Measurements from ENCODE around the gene NR2F1-AS1. TPM values are rescaled to one million over a fixed set of nuclear protein-coding genes. Genes with fewer than 3 reads are reported as not detected.
"Not testable (repeated sequence)": the region's sequence is repeated elsewhere in the genome, so short reads cannot be mapped to it uniquely, and the experiment has no call there.

Gene NR2F1-AS1
- total RNA-seq, 2 donors from 2014 or later: 0.69 to 2.4 TPM

DNA sequence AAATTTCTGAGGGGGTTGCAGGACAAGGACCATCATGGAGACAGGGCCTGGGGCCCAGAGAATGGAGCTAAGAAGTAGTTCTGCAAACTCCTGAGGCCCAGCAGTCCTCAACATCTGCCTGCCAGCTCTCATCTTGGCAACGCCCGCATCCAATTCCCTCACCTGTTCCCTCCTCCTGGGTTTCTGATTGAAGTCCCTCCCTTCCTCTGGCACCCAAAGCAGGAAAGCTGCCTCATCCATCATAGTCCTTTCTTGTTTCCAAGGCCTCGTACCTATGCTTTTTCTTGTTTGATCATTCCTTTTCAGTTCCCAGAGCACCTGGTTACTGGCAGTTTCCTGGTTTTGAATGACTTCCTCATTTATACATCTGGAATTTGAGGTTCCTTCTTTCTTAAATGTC is 181.3 kb downstream of the NR2F1-AS1 start:
- H3K36me3 ChIP-seq: no peaks in the 10 kb centered on the region
- TF ChIP-seq, protein P1, sequence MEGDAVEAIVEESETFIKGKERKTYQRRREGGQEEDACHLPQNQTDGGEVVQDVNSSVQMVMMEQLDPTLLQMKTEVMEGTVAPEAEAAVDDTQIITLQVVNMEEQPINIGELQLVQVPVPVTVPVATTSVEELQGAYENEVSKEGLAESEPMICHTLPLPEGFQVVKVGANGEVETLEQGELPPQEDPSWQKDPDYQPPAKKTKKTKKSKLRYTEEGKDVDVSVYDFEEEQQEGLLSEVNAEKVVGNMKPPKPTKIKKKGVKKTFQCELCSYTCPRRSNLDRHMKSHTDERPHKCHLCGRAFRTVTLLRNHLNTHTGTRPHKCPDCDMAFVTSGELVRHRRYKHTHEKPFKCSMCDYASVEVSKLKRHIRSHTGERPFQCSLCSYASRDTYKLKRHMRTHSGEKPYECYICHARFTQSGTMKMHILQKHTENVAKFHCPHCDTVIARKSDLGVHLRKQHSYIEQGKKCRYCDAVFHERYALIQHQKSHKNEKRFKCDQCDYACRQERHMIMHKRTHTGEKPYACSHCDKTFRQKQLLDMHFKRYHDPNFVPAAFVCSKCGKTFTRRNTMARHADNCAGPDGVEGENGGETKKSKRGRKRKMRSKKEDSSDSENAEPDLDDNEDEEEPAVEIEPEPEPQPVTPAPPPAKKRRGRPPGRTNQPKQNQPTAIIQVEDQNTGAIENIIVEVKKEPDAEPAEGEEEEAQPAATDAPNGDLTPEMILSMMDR (IDR thresholded peaks at IDR 0.05): no peak
- no peaks in the 10 kb centered on the region for H3K27me3 ChIP-seq
- H3K27ac ChIP-seq: no peak overlapping the region
- H3K9ac ChIP-seq (ENCODE audit: low read depth in 2 of 2, low read length in 2 of 2): no peak overlapping the region
- no peaks in the 10 kb centered on the region for H3K9me3 ChIP-seq
- H3K4me3 ChIP-seq: no peak overlapping the region
- intact Hi-C loops (cut with DNase I): no loop called here
- no peak for DNase-seq
- H3K4me1 ChIP-seq: no peaks in the 10 kb centered on the region

DNA sequence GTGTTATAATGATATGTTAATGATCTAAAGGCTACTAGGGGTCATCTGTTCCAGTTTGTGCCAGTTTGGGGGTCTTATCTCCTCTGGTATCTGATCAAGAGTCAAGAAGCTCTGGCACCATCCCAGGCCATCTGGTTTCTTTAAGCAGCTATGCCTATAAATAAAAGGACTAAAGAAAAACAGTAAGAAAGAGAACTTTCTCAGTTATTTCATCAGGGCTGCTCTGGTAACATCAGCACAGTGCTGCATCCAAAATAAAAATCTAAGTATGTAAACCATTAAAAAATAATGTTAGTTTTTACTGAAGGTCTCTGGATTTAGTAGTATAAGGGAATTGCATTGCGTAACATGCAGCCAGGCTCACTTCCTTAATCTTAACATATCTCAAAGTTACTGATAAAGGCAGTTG is 185.0 kb downstream of the NR2F1-AS1 start:
- Histone ChIP-seq H3K27ac (no peak overlapping the region), H3K4me1 (no peaks in the 10 kb centered on the region), H3K27me3 (no peaks in the 10 kb centered on the region), H3K36me3 (no peaks in the 10 kb centered on the region), H3K9ac (ENCODE audit: low read depth in 2 of 2, low read length in 2 of 2) (no peak overlapping the region), H3K4me3 (no peak overlapping the region), H3K9me3 (no peaks in the 10 kb centered on the region)
- intact Hi-C loops (cut with DNase I): no loop called here
- no peak for DNase-seq
- TF ChIP-seq, protein P1 (IDR thresholded peaks at IDR 0.05): no peak

DNA sequence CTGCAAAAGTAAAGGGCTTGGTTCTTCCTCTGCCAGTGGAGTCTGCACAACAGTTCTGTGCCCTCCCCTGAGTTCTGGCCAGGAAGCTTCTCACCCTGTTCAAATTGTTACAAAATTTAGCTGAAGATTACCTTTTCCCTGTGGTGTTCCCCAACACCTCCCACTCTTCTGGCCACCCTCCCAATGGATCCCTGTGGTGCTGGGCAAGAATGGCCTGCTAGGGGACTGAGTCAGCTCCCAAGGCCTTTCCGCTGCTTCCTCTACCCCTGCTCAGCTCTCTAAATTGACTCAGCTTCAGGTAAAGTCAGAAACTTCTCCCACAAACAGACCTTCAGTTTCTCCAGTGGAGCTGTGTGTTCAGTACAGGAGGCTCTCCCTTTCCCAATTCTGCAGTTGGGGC is 186.0 kb downstream of the NR2F1-AS1 start:
- no peaks in the 10 kb centered on the region for H3K9me3 ChIP-seq
- no peaks in the 10 kb centered on the region for H3K4me1 ChIP-seq
- H3K36me3 ChIP-seq: no peaks in the 10 kb centered on the region
- no peak overlapping the region for H3K27ac ChIP-seq
- H3K27me3 ChIP-seq: no peaks in the 10 kb centered on the region
- H3K4me3 ChIP-seq: no peak overlapping the region
- TF ChIP-seq, protein P1 (IDR thresholded peaks at IDR 0.05): no peak
- intact Hi-C loops (cut with DNase I): no loop called here
- no peak for DNase-seq
- H3K9ac ChIP-seq (ENCODE audit: low read depth in 2 of 2, low read length in 2 of 2): no peak overlapping the region

DNA sequence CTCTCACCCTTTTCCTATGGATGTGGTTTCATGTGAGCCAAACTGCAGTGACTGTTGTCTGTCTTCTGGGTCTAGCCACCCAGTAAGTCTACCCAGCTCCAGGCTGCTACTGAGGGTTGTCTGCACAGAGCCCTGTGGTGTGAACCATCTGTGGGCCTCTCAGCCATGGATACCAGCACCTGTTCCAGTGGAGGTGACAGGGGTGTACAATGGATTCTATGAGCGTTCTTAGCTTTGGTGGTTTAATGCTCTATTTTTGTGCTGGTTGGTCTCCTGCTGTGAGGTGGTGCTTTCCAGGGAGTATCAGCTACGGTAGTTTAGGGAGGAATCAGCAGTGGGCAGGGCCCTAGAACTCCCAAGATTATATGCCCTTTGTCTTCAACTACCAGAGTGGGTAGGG is 186.7 kb downstream of the NR2F1-AS1 start:
- no peaks in the 10 kb centered on the region for H3K4me1 ChIP-seq
- no peaks in the 10 kb centered on the region for H3K36me3 ChIP-seq
- H3K4me3 ChIP-seq: no peak overlapping the region
- no peak for DNase-seq
- H3K27ac ChIP-seq: no peak overlapping the region
- H3K27me3 ChIP-seq: no peaks in the 10 kb centered on the region
- intact Hi-C loops (cut with DNase I): no loop called here
- H3K9me3 ChIP-seq: no peaks in the 10 kb centered on the region
- TF ChIP-seq, protein P1 (IDR thresholded peaks at IDR 0.05): no peak
- no peak overlapping the region for H3K9ac ChIP-seq (ENCODE audit: low read depth in 2 of 2, low read length in 2 of 2)

DNA sequence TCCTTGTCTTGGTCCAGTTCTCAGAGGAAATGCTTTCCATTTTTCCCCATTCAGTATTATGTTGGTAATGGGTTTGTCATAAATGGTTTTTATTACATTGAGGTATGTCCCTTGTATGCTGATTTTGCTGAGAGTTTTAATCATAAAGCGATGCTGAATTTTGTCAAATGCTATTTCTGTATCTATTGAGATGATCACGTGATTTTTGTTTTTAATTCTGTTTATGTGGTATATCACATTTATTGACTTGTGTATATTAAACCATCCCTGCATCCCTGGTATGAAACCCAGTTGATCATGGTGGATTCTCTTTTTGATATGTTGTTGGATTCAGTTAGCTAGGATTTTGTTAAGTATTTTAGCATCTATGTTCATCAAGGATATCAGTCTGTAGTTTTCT is 189.8 kb downstream of the NR2F1-AS1 start:
- intact Hi-C loops (cut with DNase I); H3K36me3 ChIP-seq; DNase-seq; H3K4me1 ChIP-seq; H3K9ac ChIP-seq (ENCODE audit: low read depth in 2 of 2, low read length in 2 of 2); H3K27me3 ChIP-seq; H3K9me3 ChIP-seq; H3K4me3 ChIP-seq; H3K27ac ChIP-seq: not testable (repeated sequence)

DNA sequence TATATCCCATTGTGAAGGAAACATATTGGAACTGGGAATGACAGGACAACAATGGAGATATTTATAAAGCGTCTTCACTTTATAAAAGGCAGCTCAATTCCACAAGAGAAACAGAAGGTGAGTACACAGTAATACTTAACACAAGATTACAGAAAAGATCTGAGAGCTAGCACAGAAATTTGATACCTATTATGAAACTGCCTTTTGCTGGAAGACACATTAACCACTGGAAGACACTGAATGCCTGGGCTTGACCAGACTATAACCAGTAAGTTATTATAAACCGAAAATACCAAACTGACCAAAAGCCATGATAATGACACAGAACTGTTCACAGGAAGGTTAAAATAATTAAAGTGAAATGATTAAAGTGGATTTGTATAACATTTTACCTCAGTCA is 195.4 kb downstream of the NR2F1-AS1 start:
- Histone ChIP-seq H3K9me3 (no peaks in the 10 kb centered on the region), H3K36me3 (no peaks in the 10 kb centered on the region), H3K9ac (ENCODE audit: low read depth in 2 of 2, low read length in 2 of 2) (no peak overlapping the region), H3K27ac (no peak overlapping the region), H3K4me1 (no peaks in the 10 kb centered on the region), H3K27me3 (no peaks in the 10 kb centered on the region), H3K4me3 (no peak overlapping the region)
- intact Hi-C loops (cut with DNase I): no loop called here
- DNase-seq: no peak
- TF ChIP-seq, protein P1 (IDR thresholded peaks at IDR 0.05): no peak

Data from colonic mucosa (tissue), 4 donors.